Activated CD4-positive, CD25-positive, alpha-beta regulatory T cell treated with anti-CD3 and anti-CD28 coated beads, Interleukin-2, amount 50 U/mL, for 72 hours (primary cell): Measurements from ENCODE around the gene ARL15.

ENCODE experiments used
- DNase-seq: peaks from one replicate; pipeline ENCODE4 v3.0.0; 2021

Gene ARL15

DNA sequence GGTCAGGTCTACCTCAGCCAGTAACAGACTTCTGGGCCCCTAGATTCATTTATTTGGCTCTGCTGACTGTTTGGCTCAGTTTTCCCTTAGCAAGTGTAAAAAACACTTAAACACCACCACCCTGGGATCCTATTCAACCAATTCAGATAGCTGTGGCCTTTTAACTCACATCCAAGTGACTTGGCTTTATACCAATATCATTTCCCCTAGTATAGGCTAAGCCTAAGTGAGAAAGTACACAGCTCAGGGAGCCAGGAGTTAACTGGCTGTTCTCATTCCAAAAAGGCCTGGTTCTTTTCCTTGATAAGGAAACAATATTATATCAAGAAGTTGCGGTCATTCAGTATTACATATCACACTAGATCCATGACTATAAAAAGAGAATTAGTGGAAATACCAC lies 163.5 kb downstream of the ARL15 start:
- no peak for DNase-seq

GRCh38 chr5:54146390-54146789 lies 164.0 kb downstream of the ARL15 start:
- no peak for DNase-seq

DNA sequence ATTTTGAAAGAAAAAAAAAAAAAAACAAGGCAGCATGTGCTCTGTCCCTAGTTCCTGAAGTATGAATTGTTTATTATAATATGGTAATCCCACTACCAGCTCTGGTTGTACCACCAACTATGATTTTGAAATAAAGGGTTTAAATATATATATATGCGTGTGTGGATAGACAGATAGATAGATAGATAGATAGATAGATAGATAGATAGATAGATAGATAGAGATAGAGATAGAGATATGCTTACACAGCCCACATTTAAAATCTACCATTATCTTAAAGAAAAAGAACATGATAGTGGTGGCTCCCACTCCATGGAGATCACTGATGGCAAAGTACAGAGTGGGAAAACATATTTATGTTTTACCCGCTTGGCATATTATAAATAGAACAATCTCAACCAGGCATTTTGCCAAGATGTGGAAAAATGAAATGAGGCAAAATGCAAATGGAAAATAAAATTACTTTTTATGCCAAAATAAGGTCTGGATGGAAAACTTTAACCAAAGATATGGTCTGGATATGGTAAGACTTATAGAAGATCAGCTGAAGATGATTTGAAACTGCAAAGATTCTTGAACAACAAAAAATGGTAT lies 170.0 kb downstream of the ARL15 start:
- no peak for DNase-seq

- no peak for DNase-seq
These were observed 173.6 kb downstream of the ARL15 start for GRCh38 chr5:54136516-54137440.

- no peak for DNase-seq
These were observed 175.3 kb downstream of the ARL15 start for GRCh38 chr5:54135042-54135441.

GRCh38 chr5:54133917-54134316 lies 176.5 kb downstream of the ARL15 start:
- DNase-seq: no peak

GRCh38 chr5:54120473-54120872 lies 189.9 kb downstream of the ARL15 start:
- no peak for DNase-seq

DNA sequence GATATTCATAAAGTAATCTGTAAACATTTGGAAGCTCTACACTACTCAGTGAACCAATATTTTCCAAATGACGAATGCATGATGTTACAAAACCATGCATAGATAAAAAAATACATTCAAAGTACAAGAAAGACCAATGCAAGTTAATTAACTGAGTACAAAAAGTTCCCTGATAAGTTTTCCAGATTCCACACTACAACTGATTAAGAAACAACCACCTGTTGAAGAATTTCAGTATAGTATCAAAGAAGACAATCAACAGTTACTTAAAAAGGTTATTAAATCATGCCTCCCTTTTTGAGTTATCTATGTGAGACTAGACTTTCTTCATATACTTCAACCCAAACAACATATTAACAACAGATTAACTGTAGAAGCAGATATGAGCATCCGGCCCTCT lies 192.4 kb downstream of the ARL15 start:
- DNase-seq: no peak

GRCh38 chr5:54115735-54116403 lies 194.5 kb downstream of the ARL15 start:
- DNase-seq: no peak

GRCh38 chr5:54113060-54113459 lies 197.3 kb downstream of the ARL15 start:
- DNase-seq: no peak

- DNase-seq: no peak
These were observed 200.6 kb downstream of the ARL15 start for GRCh38 chr5:54109626-54110330.

GRCh38 chr5:54108136-54108535 lies 202.2 kb downstream of the ARL15 start:
- no peak for DNase-seq

- no peak for DNase-seq
These were observed 206.5 kb downstream of the ARL15 start for GRCh38 chr5:54103871-54104270.

DNA sequence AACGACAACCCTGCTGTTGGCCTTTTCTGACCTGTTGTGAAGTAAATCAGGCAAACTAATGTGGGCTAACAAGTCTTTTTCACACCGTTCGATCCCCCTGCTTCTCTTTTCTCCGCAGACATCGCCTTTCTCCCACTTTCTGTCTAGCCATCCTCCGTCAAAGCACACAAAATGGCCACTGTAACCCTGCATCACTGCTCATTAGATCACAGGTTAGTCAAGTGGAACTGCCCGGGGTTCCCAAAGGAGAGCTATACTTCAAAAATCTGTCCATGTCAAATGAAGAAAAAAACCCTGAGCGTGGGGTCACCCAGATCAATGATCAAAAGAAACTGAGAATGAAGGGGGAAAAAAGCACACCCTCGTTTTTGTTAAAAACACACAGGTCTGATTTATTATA lies 212.1 kb downstream of the ARL15 start:
- no peak for DNase-seq

DNA sequence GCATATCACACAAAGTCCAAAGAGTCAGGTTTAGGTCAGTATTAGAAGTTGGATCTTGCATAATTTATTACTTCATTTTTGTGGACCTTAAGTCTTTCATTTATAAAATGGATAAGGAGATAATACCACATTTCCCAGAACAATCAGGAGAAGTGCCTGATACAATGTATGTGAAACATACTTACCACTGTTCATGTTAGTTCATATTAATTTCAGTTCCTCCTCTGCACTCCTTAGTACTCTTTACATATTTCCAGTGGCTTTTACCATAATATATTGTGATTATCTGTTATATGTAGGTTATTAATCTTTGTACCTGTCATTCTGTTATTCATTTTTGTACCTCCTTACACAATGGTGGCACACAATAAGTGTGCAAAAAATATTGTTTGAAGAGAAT lies 214.4 kb downstream of the ARL15 start:
- no peak for DNase-seq

DNA sequence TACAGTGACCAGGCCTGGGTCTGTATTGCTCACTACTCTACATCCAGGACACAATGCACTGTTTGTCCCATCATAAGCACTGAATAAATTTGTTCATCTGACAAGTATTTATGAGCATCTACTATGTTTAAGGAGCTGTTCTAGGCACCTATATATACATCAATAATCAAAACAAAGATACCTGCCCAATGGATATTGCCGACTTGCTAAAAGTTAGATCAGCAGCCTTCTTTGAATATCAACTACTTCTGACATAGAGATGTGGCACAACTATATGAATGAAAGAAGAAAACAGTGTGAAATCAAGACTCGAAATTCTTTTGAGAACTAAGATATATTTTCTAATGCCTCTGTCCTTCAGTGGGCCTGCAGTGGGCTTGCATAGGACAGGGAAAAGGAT lies 215.7 kb downstream of the ARL15 start:
- DNase-seq: no peak

DNA sequence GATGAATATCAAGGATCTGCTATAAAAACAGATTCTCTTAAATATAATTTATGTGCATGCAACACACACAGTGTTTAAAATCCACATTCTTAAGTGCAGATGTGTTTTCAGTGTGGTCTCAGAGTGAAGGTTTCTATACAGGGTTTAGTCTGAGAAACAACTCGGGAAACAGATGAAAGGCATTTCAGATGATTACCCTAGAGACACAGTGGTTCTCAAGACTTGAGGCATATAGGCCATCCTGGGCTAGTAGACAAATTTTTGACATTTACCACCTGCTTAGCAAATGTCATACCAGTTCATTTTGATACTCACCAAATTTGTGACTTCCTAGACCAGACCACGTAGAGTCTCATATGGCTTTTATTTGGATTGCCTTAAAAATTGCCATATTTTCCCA lies 216.5 kb downstream of the ARL15 start:
- no peak for DNase-seq

DNA sequence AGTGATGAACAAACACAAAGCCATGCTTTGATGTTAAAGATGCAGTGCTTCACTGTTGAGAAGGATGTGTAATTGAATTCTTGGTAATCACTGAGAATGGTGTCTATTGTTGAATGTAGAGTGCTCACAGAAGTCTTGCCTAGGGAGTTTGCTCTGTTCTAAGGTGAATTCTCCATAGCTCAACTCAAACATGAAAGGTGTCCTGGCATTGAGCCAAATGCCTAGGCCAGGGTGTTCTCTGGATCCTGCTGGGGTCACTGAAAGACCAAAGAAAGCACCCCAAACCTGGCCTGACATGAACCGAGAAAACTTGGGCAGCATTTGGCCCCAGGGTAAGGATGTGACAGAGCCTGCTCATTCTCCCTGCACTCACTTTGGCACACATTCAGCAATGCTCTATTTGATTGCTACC lies 217.3 kb downstream of the ARL15 start:
- no peak for DNase-seq

DNA sequence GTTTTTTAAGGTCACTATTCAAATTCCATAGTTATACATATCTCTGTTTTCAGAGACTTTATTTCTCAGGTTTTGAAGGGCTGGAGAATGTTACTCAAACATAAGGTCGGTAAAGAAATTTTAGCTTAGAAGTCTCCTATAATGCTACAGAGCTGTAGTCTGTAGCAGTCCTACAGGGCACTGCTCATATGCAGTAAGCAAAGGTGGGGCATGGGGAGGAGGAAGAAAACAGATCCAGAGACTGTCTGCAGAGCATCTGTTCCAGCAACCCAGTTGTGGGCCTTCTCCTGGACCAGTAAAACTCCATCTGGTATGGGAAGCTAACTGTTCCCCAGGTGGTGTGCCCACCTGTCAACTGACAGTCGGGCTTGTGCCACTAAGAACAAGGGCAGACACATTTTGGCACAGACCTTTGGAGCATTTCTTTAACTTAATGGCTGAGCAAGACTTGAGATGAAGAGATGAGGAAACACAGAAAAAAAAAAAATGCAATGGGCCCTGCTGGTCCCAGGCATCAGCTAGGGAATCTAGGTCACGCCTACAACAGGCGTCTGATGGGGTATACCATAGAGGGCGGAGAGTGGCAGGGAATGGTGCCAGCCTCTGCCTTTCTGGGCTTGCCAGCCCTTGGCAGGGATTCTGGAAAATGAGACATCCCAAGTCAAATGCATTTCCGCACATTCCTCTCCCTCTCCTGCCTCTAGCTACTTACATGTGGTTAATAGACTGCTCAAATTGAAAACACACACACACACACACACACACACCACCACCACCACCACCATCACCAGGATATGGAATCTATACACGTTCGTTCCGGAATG lies 218.9 kb downstream of the ARL15 start:
- no peak for DNase-seq

DNA sequence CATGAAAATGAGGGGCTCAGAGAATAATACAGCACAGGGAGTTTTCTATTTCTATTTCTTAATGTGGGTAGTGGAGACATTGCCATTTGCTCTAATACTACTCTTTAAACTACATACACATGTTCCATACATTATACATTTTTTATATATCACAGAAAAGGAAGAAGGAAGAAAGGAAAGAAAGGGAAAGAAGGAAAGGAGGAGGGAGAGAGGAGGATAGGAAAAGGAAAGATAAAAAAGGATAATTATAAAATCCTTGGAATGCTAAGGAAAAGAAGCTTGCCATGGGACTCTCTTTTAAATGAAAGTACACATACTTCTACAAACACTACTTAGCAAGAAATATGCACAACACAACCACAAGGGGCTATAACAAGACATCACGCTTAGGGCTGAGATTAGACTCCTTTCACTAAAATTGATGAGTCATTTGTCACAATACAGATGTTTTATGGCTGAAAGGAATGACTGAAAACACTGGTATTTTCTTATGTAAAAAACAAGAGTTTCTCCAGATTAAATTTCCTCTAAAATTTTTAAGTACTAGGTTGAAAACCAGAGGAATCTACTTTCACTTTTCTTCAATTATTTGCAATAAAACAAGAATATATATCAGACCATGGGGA lies 219.8 kb downstream of the ARL15 start:
- no peak for DNase-seq

DNA sequence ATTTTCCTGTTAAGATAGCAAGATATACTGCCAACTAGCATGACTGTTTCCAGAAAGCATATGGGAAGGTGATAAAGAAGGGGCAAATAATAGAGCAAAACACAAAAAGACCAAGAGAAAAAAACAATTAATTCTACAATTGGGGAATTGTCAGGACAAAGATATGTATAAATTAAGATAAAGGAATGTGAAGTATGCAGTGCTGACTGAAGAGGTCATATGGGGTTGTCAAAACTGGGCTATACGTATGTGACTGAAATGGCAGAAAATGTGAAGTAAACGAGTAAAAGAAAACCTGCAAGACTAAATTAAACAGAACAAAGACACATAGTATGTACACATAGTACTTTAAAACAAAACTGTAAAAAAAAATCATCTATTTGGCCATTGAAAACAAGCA lies 222.3 kb downstream of the ARL15 start:
- no peak for DNase-seq

- no peak for DNase-seq
These were observed 222.9 kb downstream of the ARL15 start for GRCh38 chr5:54087436-54087835.
